IPS-15b (cell line): ENCODE measurements around the gene NPHP4.

ENCODE experiments used
- H3K27me3 ChIP-seq: one replicate; pipeline ENCODE4 v1.6.1; 2013; ENCODE audit warnings: low read length; ENCODE audit not compliant: control insufficient read depth, insufficient read depth
- H3K36me3 ChIP-seq: one replicate; pipeline ENCODE4 v1.6.1; 2013; ENCODE audit warnings: low read length; ENCODE audit not compliant: control insufficient read depth, insufficient read depth
- H3K4me1 ChIP-seq: one replicate; pipeline ENCODE4 v1.6.1; 2013; ENCODE audit warnings: mild to moderate bottlenecking, low read length; ENCODE audit not compliant: control insufficient read depth, insufficient read depth
- H3K4me3 ChIP-seq: one replicate; pipeline ENCODE4 v1.5.1; 2013; ENCODE audit warnings: low read depth, low read length
- H3K9ac ChIP-seq: one replicate; pipeline ENCODE4 v1.6.1; 2013; ENCODE audit warnings: low read depth, mild to moderate bottlenecking, low read length
- H3K9me3 ChIP-seq: one replicate; pipeline ENCODE4 v1.6.1; 2013; ENCODE audit warnings: mild to moderate bottlenecking, low read length; ENCODE audit not compliant: control insufficient read depth, insufficient read depth

NPHP4 gene

DNA sequence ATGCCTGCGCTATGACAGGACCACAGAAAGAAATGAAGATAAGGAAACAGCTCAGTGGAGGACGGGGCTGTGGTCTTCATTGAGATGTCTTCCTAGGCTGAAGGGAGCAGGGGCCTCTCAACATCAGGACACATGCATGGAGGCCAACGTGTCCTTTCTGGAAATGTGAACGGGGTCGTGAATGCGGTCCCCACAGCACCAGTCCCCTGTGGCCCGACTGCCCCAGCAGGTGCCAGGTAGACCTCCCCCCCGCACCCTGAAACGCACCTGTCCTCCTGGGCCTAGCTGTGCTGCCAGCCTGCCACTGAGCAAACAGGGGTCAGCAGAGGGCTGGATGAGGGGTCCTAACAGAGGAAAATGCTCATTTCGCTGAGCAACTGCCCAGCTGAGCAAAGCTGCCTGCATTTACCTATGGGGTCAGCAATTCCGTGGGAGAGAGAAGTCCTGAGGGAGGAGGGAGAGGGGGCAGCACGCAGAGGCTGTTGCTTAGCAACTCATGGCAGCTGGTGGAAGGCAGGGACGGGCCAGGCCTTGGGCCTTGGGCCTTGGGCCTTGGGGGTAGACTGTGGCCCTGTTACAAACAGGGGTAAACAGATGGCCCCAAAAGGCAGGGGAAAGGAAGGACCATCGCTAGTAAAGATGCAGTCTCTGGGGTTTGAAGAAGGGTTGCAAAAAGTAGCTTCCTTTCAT lies 77.4 kb downstream of the NPHP4 start:
- H3K9me3 ChIP-seq: no peaks in the 10 kb centered on the region
- no peaks in the 10 kb centered on the region for H3K27me3 ChIP-seq
- H3K36me3 ChIP-seq: no peaks in the 10 kb centered on the region
- H3K4me3 ChIP-seq: no peak overlapping the region
- H3K9ac ChIP-seq: no peak overlapping the region
- H3K4me1 ChIP-seq: peaks cover 3% of the 10 kb centered on the region

DNA sequence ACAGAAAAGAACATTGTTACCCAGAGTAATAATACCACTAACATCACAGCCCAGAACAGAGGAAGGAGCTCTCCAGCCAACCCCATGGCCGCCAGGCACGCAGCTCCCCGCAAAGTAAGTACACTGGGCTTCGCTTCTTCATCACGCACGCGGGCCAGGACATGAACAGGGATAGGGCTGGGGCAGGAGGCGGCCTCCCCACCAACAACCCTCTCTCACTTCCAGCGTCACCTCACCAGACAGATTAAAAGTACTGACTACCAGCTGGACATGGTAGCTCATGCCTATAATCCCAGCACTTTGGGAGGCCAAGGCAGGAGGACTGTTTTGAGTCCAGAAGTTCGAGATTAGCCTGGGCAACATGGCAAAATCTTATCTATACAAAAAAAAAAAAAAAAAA lies 78.3 kb downstream of the NPHP4 start:
- no peaks in the 10 kb centered on the region for H3K36me3 ChIP-seq

DNA sequence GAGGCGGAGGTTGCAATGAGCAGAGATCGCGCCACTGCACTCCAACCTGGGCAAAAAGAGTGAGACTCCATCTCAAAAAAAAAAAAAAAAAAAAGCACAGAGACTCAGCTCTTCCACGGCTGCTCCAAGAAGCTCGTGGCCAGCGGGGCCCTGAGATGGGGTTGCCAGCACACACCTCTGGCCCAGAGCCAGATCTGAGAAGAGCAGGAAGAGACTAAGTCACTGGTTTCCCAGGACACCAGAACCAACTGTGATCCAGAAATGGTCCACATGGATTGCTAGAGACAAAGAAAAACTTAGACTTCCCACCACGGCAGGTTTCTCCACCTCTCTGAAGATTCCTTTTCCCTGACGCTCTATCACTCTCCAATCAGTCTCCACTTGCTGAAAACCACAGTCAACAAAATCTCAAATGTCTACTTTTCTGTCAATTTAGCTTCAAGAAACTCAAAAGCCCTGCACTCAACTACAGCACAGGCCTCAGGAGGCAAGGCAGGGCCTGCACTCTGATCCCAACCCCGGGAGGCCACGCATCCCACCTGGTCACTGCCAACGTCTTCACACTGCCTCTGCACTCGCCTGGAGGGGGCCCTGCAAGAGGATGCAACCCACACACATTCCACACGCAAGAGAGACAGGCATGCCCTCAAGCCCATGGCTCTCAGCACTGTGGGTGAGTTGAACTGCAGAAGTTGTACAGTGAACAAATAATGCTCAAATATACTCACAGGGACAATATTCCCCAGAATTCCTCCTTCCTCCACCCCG lies 79.0 kb downstream of the NPHP4 start:
- H3K4me1 ChIP-seq: peaks cover 3% of the 10 kb centered on the region
- H3K4me3 ChIP-seq: no peak overlapping the region
- no peak overlapping the region for H3K9ac ChIP-seq
- H3K9me3 ChIP-seq: no peaks in the 10 kb centered on the region
- H3K27me3 ChIP-seq: no peaks in the 10 kb centered on the region
- no peaks in the 10 kb centered on the region for H3K36me3 ChIP-seq

More for the DNA sequence above, 78.3 kb downstream of the NPHP4 start:
- Histone ChIP-seq H3K27me3 (no peaks in the 10 kb centered on the region), H3K9me3 (no peaks in the 10 kb centered on the region), H3K9ac (no peak overlapping the region), H3K4me1 (peaks cover 3% of the 10 kb centered on the region), H3K4me3 (no peak overlapping the region)

DNA sequence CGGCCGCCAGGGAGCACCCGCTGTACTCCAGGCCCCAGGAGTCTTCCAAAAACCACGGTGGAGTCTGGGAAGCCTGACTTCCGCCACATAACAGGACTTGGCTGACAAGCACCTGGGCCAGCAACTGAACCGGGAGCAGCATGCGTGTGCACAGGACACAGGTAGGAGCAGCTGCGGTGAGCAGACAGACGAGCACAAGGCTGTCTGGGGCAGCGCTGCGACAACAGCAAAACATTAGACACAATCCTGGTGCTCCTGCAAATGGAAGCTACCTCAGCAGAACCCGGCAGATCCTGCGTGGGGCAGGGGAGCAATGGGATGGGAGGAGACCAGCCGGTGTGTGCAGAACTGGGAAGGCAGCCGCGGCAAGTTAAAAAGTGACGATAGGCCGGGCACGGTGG lies 80.4 kb downstream of the NPHP4 start:
- Histone ChIP-seq H3K36me3 (no peaks in the 10 kb centered on the region), H3K9ac (no peak overlapping the region), H3K4me1 (peaks cover 3% of the 10 kb centered on the region), H3K9me3 (no peaks in the 10 kb centered on the region), H3K27me3 (no peaks in the 10 kb centered on the region), H3K4me3 (no peak overlapping the region)

DNA sequence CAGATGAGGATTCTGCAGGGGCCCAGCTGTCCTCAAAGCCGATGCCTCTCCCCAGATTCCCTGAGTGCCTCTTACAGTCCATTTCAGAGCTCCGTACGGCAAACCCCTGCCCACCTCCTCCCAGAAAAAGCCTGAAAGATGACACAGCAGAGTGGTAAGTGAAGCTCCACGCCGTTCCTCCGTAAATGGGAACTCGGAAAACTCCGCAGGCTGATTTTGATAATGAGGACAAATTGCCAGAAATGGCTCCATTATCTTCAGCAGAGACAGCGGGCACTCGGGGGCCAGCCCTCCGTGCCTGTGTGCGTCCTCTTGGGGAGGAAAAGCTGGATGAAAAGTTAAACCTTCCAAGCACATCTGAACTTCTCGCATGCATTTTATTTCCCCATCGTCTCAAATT lies 81.1 kb downstream of the NPHP4 start:
- Histone ChIP-seq H3K4me3 (no peak overlapping the region), H3K27me3 (no peaks in the 10 kb centered on the region), H3K9ac (no peak overlapping the region), H3K4me1 (peaks cover 3% of the 10 kb centered on the region), H3K9me3 (no peaks in the 10 kb centered on the region), H3K36me3 (no peaks in the 10 kb centered on the region)

DNA sequence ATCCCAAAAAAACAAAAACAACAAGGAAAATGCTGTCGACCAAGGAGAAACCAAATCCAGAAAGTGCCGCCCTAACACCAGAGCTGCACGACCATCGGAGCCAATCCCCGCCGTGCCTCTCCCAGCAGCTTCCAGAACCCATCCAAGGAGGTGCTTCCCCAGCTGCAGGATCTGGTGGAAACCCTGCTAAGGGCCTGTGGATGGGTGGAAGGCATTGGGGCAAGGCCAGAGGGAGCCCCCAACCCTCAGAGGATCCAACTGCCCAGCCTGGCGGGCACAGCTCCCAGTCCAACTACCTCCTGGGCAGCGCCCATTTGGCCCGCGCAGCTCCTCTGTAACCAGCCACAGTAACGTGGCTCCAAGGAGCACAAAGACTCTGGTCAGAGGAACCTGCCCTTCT lies 81.6 kb downstream of the NPHP4 start:
- H3K4me3 ChIP-seq: no peak overlapping the region
- H3K36me3 ChIP-seq: no peaks in the 10 kb centered on the region
- no peak overlapping the region for H3K9ac ChIP-seq
- no peaks in the 10 kb centered on the region for H3K9me3 ChIP-seq
- peaks cover under 1% of the 10 kb centered on the region for H3K4me1 ChIP-seq
- H3K27me3 ChIP-seq: no peaks in the 10 kb centered on the region

DNA sequence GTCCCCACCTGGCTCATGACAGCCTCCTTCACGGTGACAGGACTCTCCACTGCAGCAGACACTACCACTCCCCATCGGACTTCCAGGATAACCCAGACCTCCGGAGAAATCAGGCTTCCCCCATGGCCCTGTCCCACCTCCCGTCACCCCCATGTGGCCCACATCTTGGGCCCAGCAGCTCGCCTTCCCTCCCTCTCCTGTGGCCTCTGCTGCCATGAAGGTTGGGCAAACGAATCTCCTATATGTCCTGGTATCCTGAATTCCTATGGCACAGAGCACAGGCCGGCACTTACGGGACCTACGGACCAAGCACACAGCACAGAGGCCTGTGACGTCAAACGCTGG lies 82.0 kb downstream of the NPHP4 start:
- H3K4me3 ChIP-seq: no peak overlapping the region
- H3K9ac ChIP-seq: no peak overlapping the region
- H3K36me3 ChIP-seq: no peaks in the 10 kb centered on the region
- no peaks in the 10 kb centered on the region for H3K27me3 ChIP-seq
- no peaks in the 10 kb centered on the region for H3K4me1 ChIP-seq
- H3K9me3 ChIP-seq: no peaks in the 10 kb centered on the region

DNA sequence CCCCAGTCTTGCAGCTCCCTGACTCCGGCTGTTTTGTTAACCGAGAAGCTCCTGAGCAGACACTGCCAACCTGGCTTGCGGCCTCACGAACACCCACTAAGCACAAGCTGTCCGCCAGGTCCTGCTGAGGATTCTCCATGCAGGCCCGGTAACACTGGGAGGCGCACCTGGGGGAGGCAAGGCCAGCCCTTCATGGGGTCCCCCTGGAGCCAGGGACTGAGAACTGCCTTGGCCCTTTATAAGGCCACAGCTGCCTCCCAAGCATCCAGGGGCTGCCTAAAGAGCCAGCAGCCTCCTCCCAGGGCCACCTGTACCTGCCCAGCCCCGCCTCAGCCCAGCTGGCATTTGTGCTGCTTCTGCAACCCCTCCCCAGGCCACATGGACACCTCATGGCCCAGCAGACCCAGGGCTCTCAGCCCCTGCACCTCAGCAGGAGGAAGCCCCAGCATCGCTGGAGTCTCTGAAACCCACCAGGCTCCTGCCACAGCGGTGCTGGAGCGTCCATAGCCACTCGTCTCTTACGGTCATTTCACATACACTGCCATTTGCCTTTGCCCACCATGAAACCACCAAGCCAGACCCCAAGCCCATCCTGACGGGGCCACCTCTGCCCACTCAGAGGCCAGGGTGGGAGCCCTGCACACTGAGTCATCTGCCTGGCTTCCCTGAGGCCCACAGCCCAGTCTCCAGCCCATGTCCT lies 82.5 kb downstream of the NPHP4 start:
- Histone ChIP-seq H3K4me3 (no peak overlapping the region), H3K9ac (no peak overlapping the region), H3K36me3 (no peaks in the 10 kb centered on the region), H3K27me3 (no peaks in the 10 kb centered on the region), H3K4me1 (no peaks in the 10 kb centered on the region), H3K9me3 (no peaks in the 10 kb centered on the region)

DNA sequence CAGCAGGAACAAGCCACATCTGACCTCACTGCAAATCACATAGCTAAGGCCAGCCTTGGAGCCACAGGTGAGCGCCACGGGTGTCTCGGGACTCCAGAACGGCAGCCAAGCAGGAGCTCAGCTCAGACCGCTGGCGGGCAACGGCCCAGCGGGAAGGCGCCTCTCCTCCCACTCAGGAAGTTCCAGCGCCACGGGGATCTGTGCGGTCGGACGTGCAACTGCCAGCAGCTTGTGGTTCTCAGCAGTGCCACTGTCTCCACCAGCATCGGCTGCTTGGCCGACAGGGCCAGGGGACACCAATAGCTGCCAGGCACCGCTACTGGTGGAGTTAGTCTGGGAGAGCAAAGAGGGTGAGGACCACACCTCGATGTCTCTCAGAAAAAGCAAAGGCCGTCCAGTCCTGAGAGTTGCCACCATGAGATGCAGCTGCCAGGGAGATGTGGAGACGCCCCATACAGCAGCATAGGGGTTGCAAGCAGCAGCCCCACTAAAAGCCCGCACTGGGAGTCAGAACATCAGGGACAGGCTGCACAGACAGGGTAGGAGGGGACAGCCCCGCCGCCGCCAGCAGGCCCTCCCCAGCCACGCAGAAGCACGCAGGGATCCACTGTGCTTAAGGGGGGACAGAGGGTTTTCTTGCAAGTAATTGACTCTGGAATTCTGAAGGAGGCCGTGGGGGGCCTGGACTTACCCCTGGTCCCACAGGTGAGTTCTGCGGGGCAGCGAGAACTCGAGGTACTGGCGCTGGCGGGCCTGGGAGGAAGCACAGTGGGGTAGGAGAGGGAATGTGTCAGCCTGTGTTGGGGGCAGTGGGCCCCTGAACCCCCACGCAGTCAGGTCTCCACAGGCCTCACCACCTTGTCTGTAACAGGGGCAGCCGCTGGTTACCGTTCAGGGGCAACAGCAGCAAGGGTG lies 83.5 kb downstream of the NPHP4 start:
- H3K4me3 ChIP-seq: no peak overlapping the region
- no peaks in the 10 kb centered on the region for H3K4me1 ChIP-seq
- no peaks in the 10 kb centered on the region for H3K36me3 ChIP-seq
- H3K9ac ChIP-seq: no peak overlapping the region
- H3K9me3 ChIP-seq: no peaks in the 10 kb centered on the region
- no peaks in the 10 kb centered on the region for H3K27me3 ChIP-seq

DNA sequence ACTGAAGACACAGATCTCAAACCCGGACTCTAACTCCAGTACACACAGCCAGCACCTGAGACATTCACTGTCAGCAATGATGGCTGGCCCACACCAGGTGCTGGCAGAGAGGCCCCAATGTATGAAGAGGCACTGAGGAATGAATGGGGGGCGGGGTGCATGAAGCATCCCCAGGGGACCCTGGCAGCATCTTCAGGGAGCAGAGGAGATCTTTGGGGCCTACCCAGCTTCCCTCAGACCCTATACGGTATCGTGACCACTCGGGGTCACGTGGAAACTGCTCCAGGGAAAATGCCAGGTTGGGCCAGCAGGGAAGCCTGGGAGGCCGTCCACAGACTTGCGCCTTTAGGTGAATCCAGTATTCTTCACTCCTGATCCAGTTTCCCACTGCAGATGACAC lies 84.3 kb downstream of the NPHP4 start:
- H3K27me3 ChIP-seq: no peaks in the 10 kb centered on the region
- no peak overlapping the region for H3K4me3 ChIP-seq
- no peaks in the 10 kb centered on the region for H3K4me1 ChIP-seq
- H3K9me3 ChIP-seq: no peaks in the 10 kb centered on the region
- H3K36me3 ChIP-seq: no peaks in the 10 kb centered on the region
- H3K9ac ChIP-seq: no peak overlapping the region

DNA sequence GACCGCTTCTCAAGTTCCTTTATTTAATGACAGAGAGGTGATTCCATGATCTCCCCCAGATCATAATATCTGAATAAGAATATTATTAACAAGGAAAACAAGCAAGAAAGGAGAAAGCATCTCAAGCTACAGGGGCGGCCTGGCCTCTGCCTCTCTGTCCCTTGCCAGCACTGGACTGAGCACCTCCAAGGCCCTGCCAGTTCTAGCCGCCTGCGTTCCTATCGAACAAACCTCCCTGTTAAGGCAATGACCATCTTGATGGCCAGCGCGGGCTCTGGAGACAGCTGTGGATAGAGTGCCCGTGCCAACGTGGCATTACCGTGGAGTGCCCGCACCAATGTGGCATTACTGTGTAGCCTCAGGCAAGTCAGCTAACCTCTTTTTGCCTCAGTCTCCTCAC lies 84.8 kb downstream of the NPHP4 start:
- H3K4me1 ChIP-seq: no peaks in the 10 kb centered on the region
- H3K36me3 ChIP-seq: no peaks in the 10 kb centered on the region
- H3K9ac ChIP-seq: no peak overlapping the region

More for the DNA sequence above, 84.8 kb downstream of the NPHP4 start:
- no peaks in the 10 kb centered on the region for H3K9me3 ChIP-seq
- H3K27me3 ChIP-seq: no peaks in the 10 kb centered on the region
- no peak overlapping the region for H3K4me3 ChIP-seq
